Esophagus squamous epithelium (tissue), 5 donors: ENCODE measurements around the gene COL4A2. TPM values are rescaled to one million over a fixed set of nuclear protein-coding genes. Genes with fewer than 3 reads are reported as not detected.
A peak's percentile ranks its signal among the peaks of the same experiment; 100 is the strongest.

ENCODE experiments used
- DNase-seq: peaks from one replicate; lab custom pipeline; 2025; lab: John Stamatoyannopoulos, UW
- H3K27ac ChIP-seq, 4 donors: fragments of 200-600 bp; sonication (generic); one replicate each; pipeline ENCODE4 v1.5.1; 2016 to 2019; ENCODE audit warnings: mild to moderate bottlenecking in 1 of 4
- H3K27me3 ChIP-seq, 4 donors: fragments of 200-600 bp; sonication (generic); 1 replicate in 3 of 4; 2 replicates in 1 of 4; pipeline versions ENCODE4 v1.5.1 to v1.6.0; 2017 to 2021; ENCODE audit warnings: antibody characterized with exemption in 1 of 4
- H3K36me3 ChIP-seq, 3 donors: fragments of 200-600 bp; sonication (generic); one replicate each; pipeline ENCODE4 v1.5.1; 2016 to 2019
- H3K4me1 ChIP-seq, 3 donors: fragments of 200-600 bp; sonication (generic); one replicate each; pipeline ENCODE4 v1.5.1; 2017 to 2019
- H3K4me3 ChIP-seq, 4 donors: fragments of 200-600 bp; sonication (generic); 1 replicate in 3 of 4; 2 replicates in 1 of 4; pipeline ENCODE4 v1.5.1; 2016 to 2019; ENCODE audit warnings: mild to moderate bottlenecking in 2 of 4, moderate library complexity in 1 of 4
- H3K9me3 ChIP-seq, 3 donors: fragments of 200-600 bp; sonication (generic); one replicate each; pipeline ENCODE4 v1.5.1; 2016 to 2019
- CTCF ChIP-seq, 6 experiments: fragments of 450-650 bp in 4 of 6; fragments of 200-600 bp in 2 of 6; sonication (generic) in 2 of 6; IDR thresholded peaks; one replicate each; pipeline ENCODE4 v1.5.1; 2016 to 2019; ENCODE audit warnings: antibody characterized with exemption in 6 of 6, mild to moderate bottlenecking in 4 of 6, moderate library complexity in 4 of 6
- POLR2A ChIP-seq, 4 donors: fragments of 450-650 bp; IDR thresholded peaks; one replicate each; pipeline ENCODE4 v1.6.1; 2017; ENCODE audit warnings: antibody characterized with exemption in 4 of 4, mild to moderate bottlenecking in 4 of 4, moderate library complexity in 3 of 4
- WGBS, 2 donors: methylation state at CpG; one replicate each; pipeline ENCODE4 v1.1.5; 2018; 5-methylcytosine and 5-hydroxymethylcytosine counted together
- intact Hi-C: fragments of 100-400 bp; cut with DNase I; formaldehyde crosslinking; loops from one replicate; pipeline ENCODE4 v1.15.0; 2022
- total RNA-seq, 4 donors: library from RNA; depleted of rRNA; stranded (reverse); fragments of >200 nt; gene quantifications; one replicate each; pipeline ENCODE4 v1.1.0, GENCODE V29; 2016
- donor health status: DM: yes; HTN: yes; CAD: no.

The COL4A2 gene
- total RNA-seq, 4 donors from 2014 or later, result 11.9 to 102 (median 43.5) TPM

DNA sequence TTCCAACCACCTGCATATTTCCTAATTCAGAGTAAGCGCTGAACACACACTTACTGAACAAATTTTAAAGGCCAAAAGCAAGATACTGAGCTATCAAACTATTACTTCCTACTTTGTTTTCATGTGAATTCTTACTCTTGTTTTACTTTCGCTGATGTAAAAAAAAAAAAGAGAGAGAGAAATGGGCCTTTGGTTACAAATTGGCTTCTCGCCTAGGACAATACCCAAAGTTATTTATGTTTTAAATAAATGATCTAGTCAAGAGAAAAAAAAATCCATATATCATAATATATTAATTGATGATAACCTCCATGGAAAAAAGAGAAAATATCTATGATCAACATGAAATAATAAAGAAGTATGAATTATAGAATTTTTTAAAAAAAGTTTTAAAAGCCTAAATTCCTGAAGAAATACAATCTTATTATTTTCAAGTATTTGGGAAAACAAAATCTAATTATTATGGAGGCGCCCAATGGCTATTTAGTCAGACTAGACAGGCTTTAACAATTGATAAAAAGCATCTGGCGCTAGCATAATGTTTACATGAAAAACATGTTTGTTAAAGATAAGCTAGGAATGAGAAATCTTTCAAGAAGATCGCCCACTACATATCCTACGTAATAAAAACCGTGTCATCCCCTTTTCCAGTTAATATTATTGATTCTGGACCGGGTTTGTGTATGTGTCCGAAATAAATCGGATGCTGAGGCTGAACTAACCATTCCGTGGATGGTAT, 9.1 kb upstream of the COL4A2 start:
- intact Hi-C loops, result no loop called here
- H3K9me3 ChIP-seq, result no peaks in the 10 kb centered on the region
- peaks cover 0 to 23% (median 0%) of the 10 kb centered on the region in 4 donors for H3K27me3 ChIP-seq
- DNase-seq, result no peak
- H3K4me3 ChIP-seq, result peak overlapping the region in 2 of 4 donors; percentile 9 to 43
- H3K36me3 ChIP-seq, result no peaks in the 10 kb centered on the region
- peaks cover 0 to 85% (median 19%) of the 10 kb centered on the region in 3 donors for H3K4me1 ChIP-seq
- 58 to 66% methylated on average over 12 of the region's 12 CpGs for WGBS, 2 donors
- TF ChIP-seq POLR2A (IDR thresholded peaks at IDR 0.05) (no peak), CTCF (IDR thresholded peaks at IDR 0.05) (no peak)
- H3K27ac ChIP-seq, result peak overlapping the region; percentile 56 to 95 (median 70)

GRCh38 chr13:110298505-110299282, 8.4 kb upstream of the COL4A2 start:
- intact Hi-C loops, result no loop called here
- Histone ChIP-seq H3K27me3 (peaks cover 0 to 30% (median 0%) of the 10 kb centered on the region in 4 donors), H3K36me3 (no peaks in the 10 kb centered on the region), H3K27ac (peak overlapping the region; percentile 56 to 95 (median 70)), H3K4me1 (peaks cover 0 to 86% (median 18%) of the 10 kb centered on the region in 3 donors), H3K4me3 (peak overlapping the region in 3 of 4 donors; percentile 9 to 43 (median 13)), H3K9me3 (no peaks in the 10 kb centered on the region)
- TF ChIP-seq POLR2A (IDR thresholded peaks at IDR 0.05), result no peak
- 46 to 49% methylated on average over 17 to 18 of the region's 33 CpGs for WGBS, 2 donors
- DNase-seq, result no peak

DNA sequence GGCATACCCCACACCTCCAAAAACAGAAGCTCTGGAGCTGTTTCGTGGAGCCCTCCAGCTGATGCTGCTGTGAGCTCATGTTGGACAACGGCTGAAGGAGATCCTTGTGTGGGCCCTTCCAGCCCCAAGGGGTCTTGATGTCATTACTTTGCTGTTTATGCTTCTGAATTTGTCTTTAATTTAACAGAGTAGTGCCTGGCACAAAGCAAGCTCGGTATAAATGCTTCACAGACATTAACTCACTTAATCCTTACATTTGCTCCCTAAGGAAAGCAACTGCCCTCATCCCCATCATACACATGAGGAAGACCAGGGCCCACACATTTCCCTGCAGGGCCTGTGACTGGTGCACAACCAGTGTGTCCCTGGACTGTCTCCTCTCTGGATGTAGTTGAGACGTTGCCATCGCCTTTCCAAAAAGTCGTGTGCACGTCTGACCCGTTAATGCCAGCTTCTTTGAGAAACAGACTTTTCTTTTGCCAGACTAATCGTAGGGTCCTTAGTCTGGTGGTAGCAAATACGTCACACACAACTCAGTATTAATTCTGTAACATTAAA, 7.7 kb upstream of the COL4A2 start:
- Histone ChIP-seq H3K27me3 (peaks cover 0 to 36% (median 0%) of the 10 kb centered on the region in 4 donors), H3K27ac (peak overlapping the region; percentile 56 to 95 (median 70)), H3K36me3 (no peaks in the 10 kb centered on the region), H3K9me3 (no peaks in the 10 kb centered on the region), H3K4me3 (peak overlapping the region in 1 of 4 donors; percentile 43), H3K4me1 (peaks cover 0 to 86% (median 21%) of the 10 kb centered on the region in 3 donors)
- 53 to 63% methylated on average over 7 to 10 of the region's 10 CpGs for WGBS, 2 donors
- DNase-seq, result no peak
- intact Hi-C loops, result no loop called here
- TF ChIP-seq POLR2A (IDR thresholded peaks at IDR 0.05), result no peak
- no peak for TF ChIP-seq CTCF (IDR thresholded peaks at IDR 0.05)

GRCh38 chr13:110300090-110300815, 6.8 kb upstream of the COL4A2 start:
- no peak for DNase-seq
- Histone ChIP-seq H3K27me3 (peaks cover 0 to 45% (median 0%) of the 10 kb centered on the region in 4 donors), H3K4me3 (no peak overlapping the region), H3K9me3 (no peaks in the 10 kb centered on the region), H3K36me3 (no peaks in the 10 kb centered on the region), H3K27ac (peak overlapping the region in 3 of 4 donors; percentile 77 to 95 (median 90)), H3K4me1 (peaks cover 0 to 91% (median 21%) of the 10 kb centered on the region in 3 donors)
- TF ChIP-seq POLR2A (IDR thresholded peaks at IDR 0.05) (no peak), CTCF (IDR thresholded peaks at IDR 0.05) (no peak)
- intact Hi-C loops, result no loop called here
- 40 to 52% methylated on average over 3 of the region's 3 CpGs for WGBS, 2 donors

DNA sequence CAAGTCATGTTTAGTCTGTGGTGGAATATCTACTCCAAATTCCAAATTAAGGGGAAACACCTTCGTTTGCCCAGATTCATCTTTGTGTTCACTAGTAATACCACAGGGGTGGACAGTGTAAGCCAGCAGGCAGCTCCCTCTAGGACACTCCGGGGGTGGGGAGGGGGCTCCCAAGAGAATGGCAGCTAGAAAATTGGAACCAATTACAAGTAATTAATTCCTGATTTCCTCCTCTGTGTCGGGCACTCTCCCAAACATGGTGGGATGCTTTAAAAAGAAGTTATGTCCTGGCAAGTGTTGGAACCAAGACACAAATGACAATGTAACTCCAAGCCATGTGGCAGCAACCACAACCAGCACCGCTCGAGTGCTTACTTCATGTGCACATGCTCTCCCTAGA, 6.0 kb upstream of the COL4A2 start:
- WGBS, 2 donors, result 44 to 53% methylated on average over 5 of the region's 5 CpGs
- Histone ChIP-seq H3K36me3 (no peaks in the 10 kb centered on the region), H3K9me3 (no peaks in the 10 kb centered on the region), H3K27me3 (peaks cover 0 to 54% (median 0%) of the 10 kb centered on the region in 4 donors), H3K4me1 (peaks cover 0 to 89% (median 21%) of the 10 kb centered on the region in 3 donors), H3K27ac (peak overlapping the region; percentile 29 to 95 (median 84)), H3K4me3 (no peak overlapping the region)
- DNase-seq, result no peak
- TF ChIP-seq CTCF (IDR thresholded peaks at IDR 0.05) (no peak), POLR2A (IDR thresholded peaks at IDR 0.05) (no peak)
- intact Hi-C loops, result no loop called here
